HG03095 (cell line): ENCODE data around the gene SORCS2.

ENCODE experiments used
- ATAC-seq: cut with Tn5 transposase; IDR thresholded peaks from one replicate; pipeline ENCODE4 v1.9.1; 2021; ENCODE audit warnings: moderate library complexity; ENCODE audit not compliant: unreplicated experiment

The SORCS2 gene

GRCh38 chr4:7790023-7790422 is 597.7 kb downstream of the SORCS2 start:
- ATAC-seq, result no peak

- ATAC-seq, result no peak
Observed at GRCh38 chr4:7790999-7791398, 598.7 kb downstream of the SORCS2 start.
